ENCODE data around the gene EPHB2.

Gene EPHB2

GRCh38 chr1:22721122-22721873, 10.7 kb downstream of the EPHB2 start:
- DNase-seq: no peak

- no peak for DNase-seq
Measured at GRCh38 chr1:22722901-22723550, 12.4 kb downstream of the EPHB2 start.

- no peak for DNase-seq
Measured at GRCh38 chr1:22727873-22728272, 17.2 kb downstream of the EPHB2 start.

GRCh38 chr1:22728751-22729399, 18.2 kb downstream of the EPHB2 start:
- no peak for DNase-seq

- DNase-seq: no peak
Measured at GRCh38 chr1:22729400-22729773, 18.7 kb downstream of the EPHB2 start.

GRCh38 chr1:22729912-22730311, 19.3 kb downstream of the EPHB2 start:
- DNase-seq: no peak

- DNase-seq: no peak
Measured at GRCh38 chr1:22731924-22732720, 21.5 kb downstream of the EPHB2 start.

- DNase-seq: no peak
Measured at GRCh38 chr1:22733643-22734042, 23.0 kb downstream of the EPHB2 start.

GRCh38 chr1:22736501-22737080, 26.0 kb downstream of the EPHB2 start:
- no peak for DNase-seq

- no peak for DNase-seq
Measured at GRCh38 chr1:22737374-22738068, 26.9 kb downstream of the EPHB2 start.

GRCh38 chr1:22738069-22738435, 27.4 kb downstream of the EPHB2 start:
- no peak for DNase-seq

- no peak for DNase-seq
Measured at GRCh38 chr1:22738522-22738921, 27.9 kb downstream of the EPHB2 start.

- no peak for DNase-seq
Measured at GRCh38 chr1:22739648-22740385, 29.2 kb downstream of the EPHB2 start.

- no peak for DNase-seq
Measured at GRCh38 chr1:22741118-22741517, 30.5 kb downstream of the EPHB2 start.

- DNase-seq: no peak
Measured at GRCh38 chr1:22745669-22746585, 35.3 kb downstream of the EPHB2 start.

GRCh38 chr1:22747021-22747734, 36.5 kb downstream of the EPHB2 start:
- DNase-seq: no peak

- no peak for DNase-seq
Measured at GRCh38 chr1:22747735-22748073, 37.1 kb downstream of the EPHB2 start.

- no peak for DNase-seq
Measured at GRCh38 chr1:22749503-22749902, 38.9 kb downstream of the EPHB2 start.

- no peak for DNase-seq
Measured at GRCh38 chr1:22749919-22750684, 39.5 kb downstream of the EPHB2 start.

All from right kidney (tissue), 1 donor.